SJSA1 (cell line): Measurements from ENCODE around the gene C11orf65. TPM values are rescaled to one million over a fixed set of nuclear protein-coding genes. Genes with fewer than 3 reads are reported as not detected.

ENCODE experiments used
- total RNA-seq: library from RNA; depleted of rRNA; stranded (reverse); fragments of >200 nt; shearing (Covaris generic); gene quantifications from 2 replicates; pipeline ENCODE4 v1.2.3, GENCODE V29; 2014; rRNA removed

Gene C11orf65
- total RNA-seq, 1 experiment from 2014 or later, result not detected

Other genes starting within 250 kb of the C11orf65 start
- 6.1 and 9.9 TPM in 2 replicates for gene NPAT, start 244.9 kb downstream of the C11orf65 start, total RNA-seq
- 28.9 and 61.0 TPM in 2 replicates for gene ATM, start 244.5 kb downstream of the C11orf65 start, total RNA-seq
- gene POGLUT3, start 30.9 kb upstream of the C11orf65 start, total RNA-seq, result 26.9 and 37.2 TPM in 2 replicates
- 0.05 TPM in 1 of 2 replicates, not detected in the other for gene EXPH5, start 126.2 kb upstream of the C11orf65 start, total RNA-seq
- gene DDX10, start 197.5 kb upstream of the C11orf65 start, total RNA-seq, result 21.9 and 24.7 TPM in 2 replicates